Lower lobe of right lung (tissue), 2 donors: ENCODE measurements around the gene LRIT2. TPM values are rescaled to one million over a fixed set of nuclear protein-coding genes. Genes with fewer than 3 reads are reported as not detected.

Source experiments
- ATAC-seq, 2 donors: fragments of 200-7000 bp; cut with Tn5 transposase; one replicate each; pipeline ENCODE4 v1.9.1; 2020 to 2022; ENCODE audit warnings: mild to moderate bottlenecking in 2 of 2, moderate library complexity in 2 of 2
- DNase-seq: peaks from one replicate; pipeline ENCODE4 v3.0.0-alpha.2; 2020
- H3K27ac ChIP-seq: fragments of 200-600 bp; one replicate; pipeline ENCODE4 v1.8.0; 2022
- H3K27me3 ChIP-seq: fragments of 200-600 bp; one replicate; pipeline ENCODE4 v1.8.0; 2022; ENCODE audit warnings: low read depth
- H3K36me3 ChIP-seq: fragments of 200-600 bp; one replicate; pipeline ENCODE4 v1.8.0; 2022; ENCODE audit warnings: mild to moderate bottlenecking
- H3K4me1 ChIP-seq: fragments of 200-600 bp; one replicate; pipeline ENCODE4 v1.8.0; 2022
- H3K4me3 ChIP-seq: fragments of 200-600 bp; one replicate; pipeline ENCODE4 v1.8.0; 2022; ENCODE audit warnings: mild to moderate bottlenecking
- H3K9me3 ChIP-seq: fragments of 200-600 bp; one replicate; pipeline ENCODE4 v1.8.0; 2022
- intact Hi-C: fragments of 100-400 bp; cut with DNase I; formaldehyde crosslinking; loops from one replicate; pipeline ENCODE4 v1.11.0; 2022
- total RNA-seq: library from RNA; stranded (reverse); fragmentation: NEBNext Ultra II Directional; extraction: Animal tissue kit (Norgen Biotek cat#: 25700); gene quantifications from one replicate; pipeline ENCODE4 v1.2.1, GENCODE V29; 2021
- TF ChIP-seq, protein P1 (sequence below): fragments of 200-600 bp; IDR thresholded peaks from one replicate; pipeline ENCODE4 v1.8.0; 2022; ENCODE audit warnings: antibody characterized with exemption, mild to moderate bottlenecking
- donor health status: DM: no; HTN: yes; CAD: no; lungs with severe emphysema.

LRIT2 gene
- total RNA-seq, 1 donor from 2014 or later, result not detected

DNA sequence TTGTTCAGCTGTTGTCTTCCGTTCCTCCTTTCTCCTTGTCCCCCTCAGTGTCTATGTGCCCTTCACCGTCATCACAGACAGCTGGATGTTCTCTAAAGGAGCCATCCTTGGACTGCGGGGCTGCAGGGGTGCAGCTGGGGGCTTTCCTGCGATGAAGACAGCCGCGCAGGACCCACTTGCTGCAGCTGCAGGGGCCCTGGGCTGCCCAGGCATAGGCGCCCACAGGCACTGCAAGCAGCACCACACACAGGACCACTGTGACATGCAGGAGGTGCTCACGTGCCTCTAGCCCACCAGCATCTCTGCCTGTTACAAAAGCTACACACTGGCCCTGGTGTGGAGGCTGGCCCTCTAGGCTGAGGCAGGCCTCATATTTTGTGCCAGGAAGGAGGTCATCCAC, 3.4 kb downstream of the LRIT2 start:
- H3K27me3 ChIP-seq, result peaks cover 7% of the 10 kb centered on the region
- H3K9me3 ChIP-seq, result no peaks in the 10 kb centered on the region
- no peaks in the 10 kb centered on the region for H3K36me3 ChIP-seq
- no peak overlapping the region for H3K4me3 ChIP-seq
- TF ChIP-seq, protein P1, sequence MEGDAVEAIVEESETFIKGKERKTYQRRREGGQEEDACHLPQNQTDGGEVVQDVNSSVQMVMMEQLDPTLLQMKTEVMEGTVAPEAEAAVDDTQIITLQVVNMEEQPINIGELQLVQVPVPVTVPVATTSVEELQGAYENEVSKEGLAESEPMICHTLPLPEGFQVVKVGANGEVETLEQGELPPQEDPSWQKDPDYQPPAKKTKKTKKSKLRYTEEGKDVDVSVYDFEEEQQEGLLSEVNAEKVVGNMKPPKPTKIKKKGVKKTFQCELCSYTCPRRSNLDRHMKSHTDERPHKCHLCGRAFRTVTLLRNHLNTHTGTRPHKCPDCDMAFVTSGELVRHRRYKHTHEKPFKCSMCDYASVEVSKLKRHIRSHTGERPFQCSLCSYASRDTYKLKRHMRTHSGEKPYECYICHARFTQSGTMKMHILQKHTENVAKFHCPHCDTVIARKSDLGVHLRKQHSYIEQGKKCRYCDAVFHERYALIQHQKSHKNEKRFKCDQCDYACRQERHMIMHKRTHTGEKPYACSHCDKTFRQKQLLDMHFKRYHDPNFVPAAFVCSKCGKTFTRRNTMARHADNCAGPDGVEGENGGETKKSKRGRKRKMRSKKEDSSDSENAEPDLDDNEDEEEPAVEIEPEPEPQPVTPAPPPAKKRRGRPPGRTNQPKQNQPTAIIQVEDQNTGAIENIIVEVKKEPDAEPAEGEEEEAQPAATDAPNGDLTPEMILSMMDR, result no peak
- no peak for ATAC-seq
- intact Hi-C loops, result no loop called here
- H3K27ac ChIP-seq, result no peak overlapping the region
- no peaks in the 10 kb centered on the region for H3K4me1 ChIP-seq
- no peak for DNase-seq

DNA sequence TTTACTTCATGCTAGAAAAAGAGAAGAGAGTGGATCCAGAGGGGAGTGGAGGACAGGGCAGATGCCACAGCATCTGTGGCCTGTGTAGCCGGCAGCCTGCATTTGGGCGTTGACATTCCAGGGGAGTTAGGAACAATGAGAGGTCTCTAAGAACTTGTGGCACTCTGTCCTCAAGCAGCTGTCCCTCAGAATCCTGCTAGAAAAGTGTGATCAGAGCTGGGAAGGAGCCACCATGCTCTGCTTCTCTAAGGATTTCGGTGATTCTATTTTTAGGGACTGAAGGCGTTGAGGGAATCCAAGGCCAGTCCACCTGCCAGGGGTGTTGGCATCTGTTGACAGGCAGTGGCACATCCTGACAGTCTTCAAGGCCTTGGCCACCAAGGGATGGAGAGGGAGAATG, 7.6 kb downstream of the LRIT2 start:
- DNase-seq (no peak), ATAC-seq (no peak)
- H3K27me3 ChIP-seq, result peaks cover 7% of the 10 kb centered on the region
- no peaks in the 10 kb centered on the region for H3K9me3 ChIP-seq
- no peaks in the 10 kb centered on the region for H3K4me1 ChIP-seq
- intact Hi-C loops, result no loop called here
- H3K36me3 ChIP-seq, result no peaks in the 10 kb centered on the region
- no peak overlapping the region for H3K4me3 ChIP-seq
- H3K27ac ChIP-seq, result no peak overlapping the region
- TF ChIP-seq, protein P1, result no peak

DNA sequence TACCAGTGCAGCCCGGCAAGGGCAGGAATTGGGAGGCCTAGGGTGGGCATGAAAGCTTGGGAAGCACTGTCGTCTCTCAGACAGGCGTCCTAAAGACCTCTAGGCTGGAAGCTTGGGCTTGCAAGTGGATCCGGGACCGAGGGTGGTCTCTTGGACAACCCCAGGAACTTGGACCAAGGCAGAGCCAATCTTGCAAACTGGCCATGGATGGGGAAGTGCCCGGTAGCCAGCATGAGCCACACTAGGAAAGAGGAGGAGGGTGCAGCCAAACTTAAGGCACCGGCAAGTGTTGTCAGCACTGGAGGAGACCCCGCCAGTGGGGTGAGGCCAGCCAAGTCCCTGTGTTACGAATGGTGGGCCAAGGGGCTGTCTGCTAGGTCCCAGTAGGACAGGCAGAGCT, 8.5 kb downstream of the LRIT2 start:
- no peak for ATAC-seq
- Histone ChIP-seq H3K27ac (no peak overlapping the region), H3K36me3 (no peaks in the 10 kb centered on the region), H3K4me3 (no peak overlapping the region), H3K27me3 (no peaks in the 10 kb centered on the region), H3K4me1 (no peaks in the 10 kb centered on the region), H3K9me3 (no peaks in the 10 kb centered on the region)
- intact Hi-C loops, result no loop called here
- no peak for DNase-seq
- TF ChIP-seq, protein P1, result no peak

DNA sequence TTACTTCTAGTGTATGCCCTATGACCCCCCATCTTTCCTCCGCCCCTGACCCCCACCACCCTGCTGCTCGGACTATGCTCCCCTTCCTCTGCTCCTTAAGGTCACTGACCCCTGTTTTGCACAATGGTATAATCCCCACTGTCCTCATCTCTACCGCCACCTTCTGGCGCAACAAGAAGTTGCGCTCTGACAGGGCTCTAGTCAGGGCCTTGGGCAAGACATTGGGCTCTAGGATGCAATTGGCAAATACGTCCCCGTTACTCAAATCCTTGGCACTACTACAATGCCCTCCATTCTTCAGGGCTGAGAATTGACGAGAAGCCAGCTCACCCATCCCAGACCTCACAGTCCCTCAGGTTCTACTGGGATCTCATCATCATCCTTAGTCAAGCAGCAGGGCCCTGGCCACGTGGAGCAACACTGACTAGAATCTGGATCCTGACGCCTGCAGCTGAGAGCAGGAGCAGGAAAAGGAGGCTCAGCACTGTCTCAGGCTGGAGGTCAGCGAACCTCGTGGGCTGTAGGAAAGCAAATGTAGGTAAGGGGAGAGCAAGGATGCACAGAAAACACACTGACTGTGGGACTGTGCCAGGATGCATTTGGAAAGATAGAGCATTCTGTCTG, 10.6 kb downstream of the LRIT2 start:
- TF ChIP-seq, protein P1, result peak; percentile 23
- intact Hi-C loops, result no loop called here
- H3K4me1 ChIP-seq, result no peaks in the 10 kb centered on the region
- H3K9me3 ChIP-seq, result no peaks in the 10 kb centered on the region
- H3K27me3 ChIP-seq, result no peaks in the 10 kb centered on the region
- H3K4me3 ChIP-seq, result no peak overlapping the region
- H3K27ac ChIP-seq, result no peak overlapping the region
- ATAC-seq (peak in 1 of 2 donors; percentile 37), DNase-seq (no peak)
- H3K36me3 ChIP-seq, result no peaks in the 10 kb centered on the region

DNA sequence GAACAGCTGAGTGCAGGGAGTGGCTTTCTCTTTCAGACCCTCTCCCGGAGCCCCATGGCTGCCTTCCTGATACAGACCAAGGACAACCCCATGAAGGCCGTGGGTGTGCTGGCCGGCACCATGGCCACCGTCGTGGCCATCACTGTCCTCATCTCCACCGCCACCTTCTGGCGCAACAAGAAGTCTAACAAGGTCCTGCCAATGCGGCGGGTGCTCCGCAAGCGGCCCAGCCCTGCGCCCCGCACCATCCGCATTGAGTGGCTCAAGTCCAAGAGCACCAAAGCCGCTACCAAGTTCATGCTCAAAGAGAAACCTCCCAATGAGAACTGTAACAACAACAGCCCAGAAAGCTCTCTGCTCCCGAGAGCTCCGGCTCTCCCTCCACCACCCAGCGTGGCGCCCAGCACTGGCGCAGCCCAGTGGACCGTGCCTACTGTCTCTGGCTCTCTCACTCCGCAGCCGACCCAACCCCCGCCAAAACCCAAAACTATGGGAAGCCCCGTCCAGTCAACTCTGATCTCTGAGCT, 11.2 kb downstream of the LRIT2 start:
- no peaks in the 10 kb centered on the region for H3K36me3 ChIP-seq
- intact Hi-C loops, result no loop called here
- ATAC-seq (peak in 1 of 2 donors; percentile 19), DNase-seq (no peak)
- H3K9me3 ChIP-seq, result no peaks in the 10 kb centered on the region
- no peaks in the 10 kb centered on the region for H3K4me1 ChIP-seq
- H3K27ac ChIP-seq, result no peak overlapping the region
- TF ChIP-seq, protein P1, result no peak
- no peak overlapping the region for H3K4me3 ChIP-seq
- no peaks in the 10 kb centered on the region for H3K27me3 ChIP-seq
